GM18519 (cell line): Measurements from ENCODE around the gene RNF180.
"Not testable (repeated sequence)": the region's sequence is repeated elsewhere in the genome, so short reads cannot be mapped to it uniquely, and the experiment has no call there.

Experiments used
- ATAC-seq: cut with Tn5 transposase; IDR thresholded peaks from one replicate; pipeline ENCODE4 v1.9.1; 2021; ENCODE audit warnings: mild to moderate bottlenecking, moderate library complexity; ENCODE audit not compliant: unreplicated experiment, low FRiP score

The RNF180 gene

DNA sequence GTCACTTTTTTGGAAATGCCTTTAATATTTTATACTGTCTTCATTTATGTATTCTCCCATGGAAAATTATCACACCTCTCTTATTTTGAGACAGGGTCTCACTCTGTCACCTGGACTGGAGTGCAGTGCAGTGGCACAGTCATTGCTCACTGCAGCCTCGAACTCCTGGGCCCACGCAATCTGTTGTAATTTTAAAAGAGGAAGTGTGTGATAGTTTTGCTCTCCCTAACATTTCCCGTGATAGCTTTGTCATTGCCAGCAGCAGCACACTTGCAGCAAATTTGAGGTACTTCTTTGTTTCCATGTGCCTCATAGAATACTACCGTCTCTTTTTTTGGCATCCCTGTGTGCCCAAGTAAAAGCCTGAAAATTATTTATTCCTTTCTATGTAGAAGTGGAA, 103.5 kb downstream of the RNF180 start:
- no peak for ATAC-seq

DNA sequence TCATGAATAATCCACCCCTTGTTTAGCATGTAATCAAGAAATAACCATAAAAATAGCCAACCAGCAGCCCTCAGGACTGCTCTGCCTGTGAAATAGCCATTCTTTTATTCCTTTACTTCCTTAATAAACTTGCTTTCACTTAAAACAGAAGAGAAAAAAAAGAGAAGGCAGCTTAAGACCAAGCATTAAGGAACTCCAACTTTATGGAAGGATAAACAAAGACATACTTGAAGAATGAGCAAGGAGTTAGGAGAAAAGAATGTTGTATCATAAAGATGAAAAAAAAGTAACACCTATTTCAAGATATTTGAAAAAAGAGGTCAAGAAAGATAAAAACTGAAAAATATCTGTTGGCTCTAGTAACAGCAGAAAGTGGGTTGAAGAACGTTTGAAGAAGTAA, 107.6 kb downstream of the RNF180 start:
- ATAC-seq, result no peak

DNA sequence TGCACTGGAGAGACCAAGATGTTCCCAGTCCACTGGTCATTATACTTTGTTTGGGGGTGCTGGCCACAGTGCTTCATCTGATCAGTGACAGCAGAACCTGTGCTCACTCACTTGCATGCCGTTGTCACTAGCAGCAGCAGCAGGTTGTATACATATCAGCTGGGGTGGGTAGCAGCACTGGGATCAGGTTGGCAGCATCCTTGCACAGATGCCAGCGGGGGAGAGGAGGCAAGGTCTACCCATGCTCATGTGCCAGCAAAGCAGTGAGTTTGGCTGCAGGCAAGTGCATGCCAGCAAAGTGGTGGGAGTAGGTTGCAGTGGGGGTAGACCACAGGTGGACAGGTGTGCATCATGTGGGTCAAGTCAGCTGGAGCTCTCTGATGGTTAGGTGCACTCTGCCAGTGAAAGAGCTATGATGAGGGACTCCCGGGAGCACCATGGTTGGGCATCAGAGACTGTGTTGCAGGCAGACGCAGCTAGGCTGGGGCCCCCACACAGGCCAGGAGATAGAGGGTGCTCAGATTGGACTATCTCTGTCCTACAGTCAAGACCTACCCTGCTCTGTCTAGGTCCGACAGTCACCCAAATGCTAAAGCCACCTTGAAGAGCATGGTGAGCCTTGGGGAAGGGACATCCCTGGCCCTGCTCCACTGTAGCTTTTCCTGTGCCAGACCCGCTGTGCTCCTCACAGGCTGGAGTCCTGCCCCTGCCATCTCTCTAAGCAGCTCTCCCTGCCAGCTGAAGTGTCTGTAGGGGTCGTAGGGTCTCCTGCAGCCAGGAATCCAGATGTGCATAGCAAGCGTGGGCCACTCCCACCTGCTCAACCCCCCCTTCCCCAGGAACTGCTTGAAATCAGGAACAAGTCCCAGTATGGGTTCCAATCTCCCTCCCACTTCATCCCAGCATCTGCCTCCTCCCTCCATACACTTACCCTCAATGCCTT, 119.8 kb downstream of the RNF180 start:
- no peak for ATAC-seq

DNA sequence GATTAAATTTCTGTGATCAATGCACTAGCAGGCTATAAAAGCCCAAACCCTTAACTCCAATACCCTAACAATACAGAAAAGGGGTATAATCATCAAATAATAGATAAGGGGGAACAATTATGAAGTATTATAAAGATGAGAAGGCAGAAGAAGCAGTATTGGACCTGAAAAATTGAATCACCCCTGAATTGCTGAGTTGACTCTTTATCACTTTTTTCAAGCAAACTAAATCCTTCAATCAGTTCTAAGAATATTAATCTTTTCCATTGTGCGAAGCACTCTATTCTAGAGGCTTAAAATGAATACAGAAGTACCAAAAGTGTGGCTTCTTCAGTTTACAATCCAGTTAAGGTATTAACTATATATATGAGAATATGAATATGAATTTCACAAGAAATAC, 120.7 kb downstream of the RNF180 start:
- ATAC-seq, result no peak

DNA sequence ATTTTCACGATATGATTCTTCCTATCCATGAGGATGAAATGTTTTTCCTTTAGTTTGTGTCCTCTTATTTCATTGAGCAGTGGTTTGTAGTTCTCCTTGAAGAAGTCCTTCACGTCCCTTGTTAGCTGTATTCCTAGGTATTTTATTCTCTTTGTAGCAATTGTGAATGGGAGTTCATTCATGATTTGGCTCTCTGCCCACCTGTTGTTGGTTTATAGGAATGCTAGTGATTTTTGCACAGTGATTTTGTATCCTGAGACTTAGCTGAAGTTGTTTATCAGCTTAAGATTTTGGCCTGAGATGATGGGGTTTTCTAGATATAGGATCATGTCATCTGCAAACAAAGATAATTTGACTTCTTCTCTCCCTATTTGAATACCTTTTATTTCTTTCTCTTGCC, 122.9 kb downstream of the RNF180 start:
- not testable (repeated sequence) for ATAC-seq

DNA sequence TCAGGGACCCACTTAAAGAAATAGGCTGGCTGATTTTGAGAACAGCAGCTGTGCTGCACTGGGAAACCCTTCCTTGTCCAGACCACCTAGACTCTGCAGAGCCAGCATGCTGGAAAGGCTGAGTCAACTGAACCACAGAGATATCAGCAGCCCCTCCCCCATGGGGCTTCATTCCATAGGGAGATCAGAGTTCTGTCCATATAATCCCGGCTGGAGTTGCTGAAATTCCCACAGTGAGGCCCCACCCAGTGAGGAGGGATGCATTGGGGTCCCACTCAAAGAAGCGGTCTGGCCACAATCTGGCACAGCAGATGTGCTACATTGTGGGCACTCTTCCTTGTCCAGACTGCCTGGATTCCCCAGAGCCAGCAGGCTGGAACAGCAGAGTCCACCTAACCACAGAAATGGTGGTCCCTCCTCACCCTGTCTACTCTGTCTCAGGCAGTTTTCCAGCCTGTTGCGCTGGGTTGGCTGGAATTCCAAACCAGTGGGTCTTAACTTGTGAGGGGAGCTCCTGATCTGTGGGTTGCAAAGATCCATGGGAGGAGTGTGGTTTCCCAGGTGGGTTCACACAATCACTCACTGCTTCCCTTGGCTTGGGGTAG, 127.1 kb downstream of the RNF180 start:
- no peak for ATAC-seq

DNA sequence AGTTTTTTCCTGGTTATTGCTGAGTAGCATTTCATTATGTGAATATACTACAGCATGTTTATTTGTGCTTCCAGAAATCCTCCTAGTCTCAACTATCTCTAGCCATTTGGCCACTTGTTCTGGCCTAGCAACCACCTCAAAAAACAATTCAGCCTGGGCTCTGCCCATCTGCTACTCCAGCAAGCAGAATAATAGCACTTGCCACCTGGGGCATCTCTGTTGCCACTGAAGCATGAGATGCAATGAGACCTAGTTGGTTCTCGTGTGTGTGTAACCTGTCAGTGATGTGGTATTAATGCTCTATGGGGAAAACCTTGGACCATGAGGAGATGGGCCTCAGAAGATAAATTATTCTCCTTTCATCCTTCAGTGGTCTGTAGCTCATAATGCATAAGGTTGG, 129.5 kb downstream of the RNF180 start:
- no peak for ATAC-seq

DNA sequence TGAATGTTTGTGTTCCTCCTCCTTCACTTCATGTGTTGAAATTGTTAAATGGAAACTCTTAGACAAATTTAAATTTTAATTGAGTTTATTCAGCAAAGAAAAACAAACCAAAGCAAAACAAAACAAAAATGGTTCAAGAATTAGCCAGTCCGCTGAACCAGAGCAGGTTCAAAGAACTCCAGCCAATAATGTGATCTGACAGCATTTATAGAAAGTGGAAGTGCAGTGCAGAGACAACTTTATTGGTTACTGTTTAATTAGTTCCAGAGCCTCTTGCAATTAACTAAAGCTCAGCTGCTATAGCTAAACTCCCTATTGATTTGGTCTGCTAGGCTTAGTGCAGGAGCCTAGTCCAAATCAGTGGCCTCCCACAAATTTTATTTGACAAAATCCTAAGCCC, 132.9 kb downstream of the RNF180 start:
- no peak for ATAC-seq

DNA sequence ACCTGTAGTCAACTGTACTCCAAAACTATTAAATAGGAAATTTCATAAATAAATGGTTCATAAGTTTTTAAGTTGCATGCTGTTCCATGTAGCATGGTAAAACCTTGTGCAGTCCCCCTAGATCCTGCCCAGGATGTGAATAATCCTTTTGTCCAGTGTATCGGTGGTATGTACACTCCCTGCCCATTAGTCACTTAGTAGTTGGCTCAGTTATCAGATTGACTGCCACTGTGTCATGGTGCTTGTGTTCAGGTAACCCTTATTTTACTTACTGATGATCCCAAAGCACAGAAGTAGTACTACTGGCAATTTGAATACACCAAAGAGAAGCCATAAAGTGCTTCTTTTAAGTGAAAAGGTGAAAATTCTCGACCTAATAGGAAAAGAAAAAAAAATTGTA, 134.2 kb downstream of the RNF180 start:
- ATAC-seq, result no peak

DNA sequence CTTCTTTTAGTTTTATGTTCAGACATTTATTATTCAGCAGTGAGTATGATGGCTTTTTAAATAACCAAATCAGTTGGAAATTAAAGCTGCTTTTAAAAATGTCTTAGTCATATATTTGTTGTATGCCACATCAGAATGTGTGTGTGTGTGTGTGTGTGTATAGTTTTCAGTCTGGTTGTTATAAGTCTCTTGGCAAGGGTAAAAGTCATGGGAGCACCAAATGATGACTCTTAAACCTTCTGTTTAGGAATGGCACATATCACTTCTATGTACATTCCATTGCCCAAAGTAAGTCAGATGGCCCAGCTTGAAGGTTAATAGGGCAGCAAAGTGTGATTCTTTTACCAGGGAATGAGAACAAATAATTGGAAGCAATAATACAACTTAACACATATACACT, 135.9 kb downstream of the RNF180 start:
- ATAC-seq, result no peak

DNA sequence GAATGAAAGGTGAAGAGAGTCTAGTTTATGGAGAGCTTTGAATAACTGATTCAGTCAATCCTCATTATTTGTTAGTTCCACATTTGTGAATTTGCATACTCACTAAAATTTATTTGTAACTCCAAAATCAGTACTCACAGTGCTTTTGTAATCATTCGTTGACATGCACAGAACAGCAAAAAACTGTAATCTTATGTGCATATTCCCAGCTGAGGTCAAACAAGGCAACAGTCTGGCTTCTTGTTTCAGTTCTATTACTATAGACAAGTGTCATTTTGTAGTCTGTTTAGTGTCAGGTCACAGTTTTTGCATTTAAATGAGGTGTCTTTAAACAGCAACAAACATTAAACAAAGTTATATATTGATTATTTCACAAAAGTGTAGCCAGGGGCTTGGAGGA, 142.5 kb downstream of the RNF180 start:
- no peak for ATAC-seq

DNA sequence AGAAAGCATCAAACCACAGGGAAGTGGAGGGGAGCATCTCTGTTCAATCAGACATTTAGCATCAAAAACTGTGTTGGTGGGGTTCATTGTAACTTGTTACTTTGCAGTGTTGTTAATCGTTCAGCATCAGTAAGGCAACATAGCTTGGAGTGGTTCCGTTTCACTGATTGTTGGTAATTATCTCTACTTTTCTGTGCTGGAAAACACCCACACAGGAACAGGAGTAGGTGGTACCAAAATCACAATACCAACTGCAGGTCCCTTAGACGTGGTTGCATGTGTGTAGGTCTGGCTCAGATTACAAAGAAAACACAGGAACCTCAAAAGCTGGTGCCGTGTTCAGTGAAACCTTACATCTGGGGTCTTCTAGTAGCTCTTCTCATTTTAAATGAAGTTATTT, 146.8 kb downstream of the RNF180 start:
- ATAC-seq, result no peak

DNA sequence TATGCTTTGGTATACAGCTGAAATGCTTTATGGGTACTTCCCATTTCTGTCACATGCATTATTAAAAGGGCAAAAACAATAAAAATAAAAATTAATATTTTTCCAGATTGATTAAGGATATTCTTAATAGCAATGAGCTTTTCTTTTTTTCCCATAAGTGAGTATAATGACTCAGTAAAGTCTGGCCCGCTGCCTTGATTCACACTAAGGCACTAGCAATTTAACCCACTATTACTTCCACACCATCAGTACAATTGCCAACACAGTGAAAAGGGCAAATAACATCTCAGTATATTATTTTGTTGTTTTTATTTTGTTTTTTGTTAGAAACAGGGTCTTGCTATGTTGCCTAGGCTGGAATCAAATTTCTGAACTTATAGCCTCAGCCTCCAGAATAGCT, 150.1 kb downstream of the RNF180 start:
- ATAC-seq, result no peak

DNA sequence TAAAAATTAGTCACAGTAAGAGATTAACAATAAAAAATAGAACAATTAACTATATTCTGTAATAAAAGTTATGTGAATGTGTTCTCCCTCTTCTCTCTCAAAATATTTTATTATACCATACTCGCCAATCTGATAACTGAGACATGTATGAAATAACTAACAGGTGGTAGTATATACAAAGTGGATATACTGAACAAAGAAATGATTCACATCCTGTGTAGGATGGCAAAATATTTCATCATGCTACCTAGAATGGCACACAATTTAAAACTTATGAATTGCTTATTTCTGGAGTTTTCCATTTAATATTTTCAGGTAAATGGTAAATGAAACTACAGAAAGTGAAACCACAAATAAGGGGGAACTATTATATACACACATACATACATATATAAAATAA, 152.5 kb downstream of the RNF180 start:
- ATAC-seq, result no peak

DNA sequence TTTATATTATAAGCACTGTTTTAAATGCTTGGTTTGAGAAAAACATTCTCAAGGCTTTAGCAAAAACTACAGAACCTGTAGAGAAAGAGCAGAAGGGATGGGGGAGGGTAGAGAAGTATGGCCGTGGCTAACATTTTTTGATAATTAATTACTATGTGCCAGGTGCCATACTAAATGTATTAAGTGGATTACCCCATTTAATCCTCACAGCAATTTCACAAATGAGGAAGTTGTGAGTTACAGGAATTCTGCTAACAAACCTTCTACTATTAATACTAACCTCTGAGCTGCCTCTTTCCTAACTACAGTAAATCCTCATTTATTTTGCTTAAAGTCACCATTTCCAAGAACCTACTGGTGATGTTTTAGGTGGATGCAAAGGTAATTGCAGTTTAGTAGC, 157.9 kb downstream of the RNF180 start:
- ATAC-seq, result no peak

DNA sequence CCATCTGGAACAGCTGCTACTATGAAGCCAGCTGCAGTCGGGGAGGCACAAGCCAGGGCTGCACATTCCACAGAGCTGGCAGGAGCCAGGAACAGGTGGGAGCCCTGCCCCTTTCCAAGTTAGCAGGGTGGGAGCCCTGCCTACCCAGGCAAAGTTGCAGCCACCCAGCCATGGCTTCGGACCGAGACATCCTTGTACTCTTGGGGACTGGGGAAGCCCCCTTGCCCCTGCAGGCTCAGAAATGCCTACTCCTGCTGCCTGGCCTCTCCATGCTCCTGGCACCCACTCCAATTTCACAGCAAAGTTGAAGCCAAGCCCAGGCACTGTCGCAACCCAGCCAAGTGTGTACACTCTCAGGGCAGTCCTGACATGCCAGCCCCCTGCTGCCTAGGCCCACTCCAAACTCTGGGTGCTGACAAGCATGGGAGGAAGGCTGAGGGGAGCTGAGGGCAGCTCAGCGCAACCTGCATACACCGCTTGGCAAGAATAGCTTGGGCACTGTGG, 165.1 kb downstream of the RNF180 start:
- ATAC-seq, result no peak

DNA sequence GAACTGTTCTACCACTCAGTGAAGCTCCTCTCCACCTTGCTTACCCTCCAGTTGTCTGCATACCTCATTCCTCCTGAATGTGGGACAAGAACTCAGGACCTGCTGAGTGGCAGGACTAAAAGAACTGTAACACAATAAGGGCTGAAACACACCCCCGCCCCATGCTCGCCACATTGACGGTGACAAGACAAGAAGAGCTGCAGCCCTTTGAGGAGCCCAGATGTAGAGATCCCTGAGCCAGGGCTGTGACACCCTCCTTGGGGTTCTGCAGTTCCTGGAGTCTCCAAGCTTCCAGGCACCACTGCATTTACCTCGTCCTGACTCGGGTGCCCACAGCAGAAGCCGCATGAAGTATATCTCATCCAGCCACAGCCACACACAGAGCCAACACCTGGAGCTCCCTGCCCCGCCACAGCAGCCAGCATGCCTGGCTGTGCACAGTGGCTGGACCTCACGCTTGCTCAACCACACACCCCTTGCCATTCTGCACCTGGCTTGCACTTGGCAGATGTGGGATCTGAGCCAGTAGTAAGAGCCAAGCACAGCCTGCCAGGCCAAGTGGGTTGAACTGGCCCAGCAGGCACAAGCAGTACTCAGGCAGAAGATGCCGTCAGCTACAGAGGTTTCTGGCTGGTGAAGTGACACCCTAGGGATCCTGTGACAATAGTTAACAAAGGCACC, 166.1 kb downstream of the RNF180 start:
- ATAC-seq, result no peak

DNA sequence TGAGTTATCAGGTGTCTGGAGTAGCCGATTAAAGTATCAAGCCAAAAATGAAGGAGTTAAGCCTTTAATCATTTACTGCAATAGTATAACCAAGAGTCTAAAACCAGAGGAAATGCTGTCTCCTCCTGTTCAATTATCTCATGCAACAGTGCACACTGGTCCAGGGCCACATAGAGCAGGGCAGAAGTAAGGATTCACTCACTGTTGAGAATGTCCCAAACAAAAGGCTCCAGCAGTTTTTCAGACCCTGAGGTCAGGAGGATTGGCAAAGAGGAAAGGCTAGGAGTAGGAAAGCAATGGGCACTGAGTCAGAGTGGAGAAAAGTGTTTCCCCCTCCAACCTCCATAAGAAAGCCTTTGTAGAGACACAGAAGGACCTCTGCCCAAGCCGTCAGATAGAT, 168.2 kb downstream of the RNF180 start:
- no peak for ATAC-seq

DNA sequence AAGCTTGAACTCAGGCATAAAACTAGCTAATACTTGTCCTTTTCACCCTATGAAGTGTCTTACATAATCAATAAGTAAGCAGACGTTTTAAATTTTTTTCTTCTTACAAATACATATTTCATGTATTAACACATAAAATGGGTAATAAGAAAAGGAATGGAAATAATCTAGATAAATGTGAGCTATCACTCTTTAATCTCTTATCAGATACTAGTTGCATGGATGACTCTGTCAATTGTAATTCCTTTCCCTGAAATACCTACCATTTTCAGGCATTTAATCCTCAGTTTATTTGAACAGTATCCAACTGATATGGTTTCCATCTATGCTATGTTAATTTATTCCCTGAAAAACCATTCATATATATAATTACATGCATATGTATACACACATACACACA, 174.1 kb downstream of the RNF180 start:
- ATAC-seq, result no peak

DNA sequence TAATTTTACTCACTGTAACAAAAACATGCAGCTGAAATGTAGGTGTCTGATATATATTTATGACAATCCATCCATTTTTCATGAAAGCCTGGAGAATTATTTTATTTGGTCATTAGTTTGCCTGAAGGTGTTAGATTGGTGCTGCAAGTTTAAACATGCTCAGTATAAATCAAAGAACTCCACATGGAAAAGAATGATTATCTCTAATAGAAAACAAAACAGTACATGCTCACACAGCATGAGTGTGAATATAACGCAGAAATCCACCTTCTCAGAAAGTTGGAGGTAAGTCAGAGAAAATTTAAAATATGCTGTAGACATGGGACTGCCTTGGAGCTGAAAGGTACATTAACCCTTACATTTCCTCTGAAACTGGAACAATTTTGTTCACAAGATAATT, 174.7 kb downstream of the RNF180 start:
- no peak for ATAC-seq

DNA sequence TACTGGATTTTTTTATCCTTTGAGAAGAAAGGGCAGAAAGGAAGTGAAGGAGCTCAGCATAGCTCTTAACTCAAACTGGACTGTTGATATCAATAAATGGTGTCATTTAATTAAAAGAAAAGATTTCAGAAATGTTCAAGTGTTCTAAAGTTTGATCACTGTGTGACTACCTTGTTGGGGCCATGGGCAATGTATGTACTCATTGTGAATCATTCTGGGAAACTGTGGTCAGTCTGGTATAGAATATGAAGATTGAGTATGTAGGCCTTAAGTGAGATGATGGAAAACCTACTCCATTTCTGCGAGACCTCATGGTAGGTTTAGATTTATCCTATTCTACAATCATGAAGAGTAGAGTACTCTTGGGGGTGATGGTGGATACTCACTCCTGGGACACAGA, 175.7 kb downstream of the RNF180 start:
- no peak for ATAC-seq
